Neural crest cell (in vitro differentiated cells): ENCODE measurements around the gene GPAT3. TPM values are rescaled to one million over a fixed set of nuclear protein-coding genes. Genes with fewer than 3 reads are reported as not detected.

ENCODE experiments used
- DNase-seq: peaks from one replicate; pipeline ENCODE4 v3.0.0; 2021; ENCODE audit warnings: low read depth, mixed read lengths, low spot score
- H3K27ac Mint-ChIP-seq: one replicate; pipeline ENCODE4 v1.8.0; 2021; ENCODE audit warnings: mild to moderate bottlenecking, mixed read lengths; ENCODE audit not compliant: unreplicated experiment
- H3K27me3 Mint-ChIP-seq: 2 replicates; pipeline ENCODE4 v1.8.0; 2021; ENCODE audit warnings: low read depth, mild to moderate bottlenecking, mixed read lengths
- H3K36me3 Mint-ChIP-seq: 2 replicates; pipeline ENCODE4 v1.8.0; 2021; ENCODE audit warnings: low read depth, mild to moderate bottlenecking, mixed read lengths
- H3K4me1 Mint-ChIP-seq: 2 replicates; pipeline ENCODE4 v1.8.0; 2021; ENCODE audit warnings: mixed read lengths
- H3K4me3 Mint-ChIP-seq: one replicate; pipeline ENCODE4 v1.8.0; 2021; ENCODE audit warnings: mild to moderate bottlenecking, mixed read lengths
- H3K9me3 Mint-ChIP-seq: 2 replicates; pipeline ENCODE4 v1.8.0; 2021; ENCODE audit warnings: mixed read lengths
- CTCF ChIP-seq: fragments of 200-600 bp; sonication (generic); conservative IDR thresholded peaks from 2 replicates; pipeline ENCODE4 v1.5.0; 2021; ENCODE audit warnings: antibody characterized with exemption, mild to moderate bottlenecking
- total RNA-seq: library from RNA; stranded (reverse); gene quantifications from 2 replicates; pipeline ENCODE4 v1.2.1, GENCODE V29; 2021

Gene GPAT3
- total RNA-seq, 1 donor from 2014 or later: not detected

DNA sequence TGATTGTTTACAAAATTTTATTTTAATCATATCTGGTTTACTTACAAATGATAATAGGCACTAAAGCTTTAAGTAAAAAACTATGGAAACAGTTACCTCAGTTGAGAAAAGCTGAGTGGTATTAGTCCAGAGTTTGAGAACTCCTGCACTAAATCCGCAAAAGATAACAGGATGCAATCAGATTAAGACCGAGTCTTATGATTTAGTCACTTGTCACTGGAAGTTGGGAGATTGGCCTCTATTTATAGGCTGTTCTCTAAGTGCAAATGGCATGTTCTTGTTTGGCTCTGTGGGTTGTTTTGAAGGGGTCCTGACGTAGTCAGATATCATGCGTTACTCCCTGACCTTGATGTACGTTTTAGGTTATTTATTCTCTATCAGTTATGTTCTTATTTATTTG lies 6.3 kb downstream of the GPAT3 start:
- H3K27me3 Mint-ChIP-seq: peaks cover 26% of the 10 kb centered on the region
- H3K4me1 Mint-ChIP-seq: no peaks in the 10 kb centered on the region
- TF ChIP-seq CTCF: no peak
- no peak overlapping the region for H3K27ac Mint-ChIP-seq
- no peak overlapping the region for H3K4me3 Mint-ChIP-seq
- no peaks in the 10 kb centered on the region for H3K36me3 Mint-ChIP-seq
- H3K9me3 Mint-ChIP-seq: no peaks in the 10 kb centered on the region
- no peak for DNase-seq

- H3K27me3 Mint-ChIP-seq: no peaks in the 10 kb centered on the region
- H3K4me1 Mint-ChIP-seq: no peaks in the 10 kb centered on the region
- DNase-seq: no peak
- no peak for TF ChIP-seq CTCF
- H3K27ac Mint-ChIP-seq: no peak overlapping the region
- no peaks in the 10 kb centered on the region for H3K9me3 Mint-ChIP-seq
- no peaks in the 10 kb centered on the region for H3K36me3 Mint-ChIP-seq
- no peak overlapping the region for H3K4me3 Mint-ChIP-seq
These were observed 10.9 kb downstream of the GPAT3 start for GRCh38 chr4:83546786-83547185.

- H3K27me3 Mint-ChIP-seq: no peaks in the 10 kb centered on the region
- H3K9me3 Mint-ChIP-seq: no peaks in the 10 kb centered on the region
- peaks cover 13% of the 10 kb centered on the region for H3K4me1 Mint-ChIP-seq
- no peak overlapping the region for H3K4me3 Mint-ChIP-seq
- no peak for TF ChIP-seq CTCF
- H3K36me3 Mint-ChIP-seq: no peaks in the 10 kb centered on the region
- no peak overlapping the region for H3K27ac Mint-ChIP-seq
- no peak for DNase-seq
These were observed 12.4 kb downstream of the GPAT3 start for GRCh38 chr4:83548151-83548905.

DNA sequence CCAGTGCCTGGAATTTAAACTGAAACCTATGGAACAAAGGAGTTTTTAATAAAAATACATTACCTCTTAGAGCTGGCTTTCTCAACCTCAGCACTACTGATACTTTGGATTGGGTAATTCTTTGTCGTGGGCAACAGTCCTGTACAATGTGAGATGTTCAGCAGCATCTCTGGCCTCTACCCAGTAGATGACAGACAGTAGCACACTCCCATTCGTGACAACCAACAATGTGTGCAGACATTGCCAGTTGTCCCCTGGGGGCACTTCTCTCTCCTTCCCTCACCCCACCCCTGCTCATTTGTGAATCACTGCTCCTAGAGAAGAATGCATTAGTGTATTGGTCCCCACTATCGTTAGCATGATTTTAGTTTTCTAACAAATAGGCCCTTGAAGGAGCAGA lies 16.2 kb downstream of the GPAT3 start:
- TF ChIP-seq CTCF: no peak
- no peaks in the 10 kb centered on the region for H3K9me3 Mint-ChIP-seq
- H3K27me3 Mint-ChIP-seq: no peaks in the 10 kb centered on the region
- H3K4me1 Mint-ChIP-seq: peaks cover 13% of the 10 kb centered on the region
- H3K27ac Mint-ChIP-seq: peak overlapping the region; percentile 57
- no peaks in the 10 kb centered on the region for H3K36me3 Mint-ChIP-seq
- no peak for DNase-seq
- H3K4me3 Mint-ChIP-seq: no peak overlapping the region

- no peaks in the 10 kb centered on the region for H3K9me3 Mint-ChIP-seq
- H3K27me3 Mint-ChIP-seq: no peaks in the 10 kb centered on the region
- no peaks in the 10 kb centered on the region for H3K36me3 Mint-ChIP-seq
- no peak for DNase-seq
- no peak for TF ChIP-seq CTCF
- no peak overlapping the region for H3K27ac Mint-ChIP-seq
- H3K4me3 Mint-ChIP-seq: no peak overlapping the region
- peaks cover 13% of the 10 kb centered on the region for H3K4me1 Mint-ChIP-seq
These were observed 17.0 kb downstream of the GPAT3 start for GRCh38 chr4:83552924-83553323.
